ENCODE results near the gene CACNB1.
A peak's percentile ranks its signal among the peaks of the same experiment; 100 is the strongest.

CACNB1 gene

DNA sequence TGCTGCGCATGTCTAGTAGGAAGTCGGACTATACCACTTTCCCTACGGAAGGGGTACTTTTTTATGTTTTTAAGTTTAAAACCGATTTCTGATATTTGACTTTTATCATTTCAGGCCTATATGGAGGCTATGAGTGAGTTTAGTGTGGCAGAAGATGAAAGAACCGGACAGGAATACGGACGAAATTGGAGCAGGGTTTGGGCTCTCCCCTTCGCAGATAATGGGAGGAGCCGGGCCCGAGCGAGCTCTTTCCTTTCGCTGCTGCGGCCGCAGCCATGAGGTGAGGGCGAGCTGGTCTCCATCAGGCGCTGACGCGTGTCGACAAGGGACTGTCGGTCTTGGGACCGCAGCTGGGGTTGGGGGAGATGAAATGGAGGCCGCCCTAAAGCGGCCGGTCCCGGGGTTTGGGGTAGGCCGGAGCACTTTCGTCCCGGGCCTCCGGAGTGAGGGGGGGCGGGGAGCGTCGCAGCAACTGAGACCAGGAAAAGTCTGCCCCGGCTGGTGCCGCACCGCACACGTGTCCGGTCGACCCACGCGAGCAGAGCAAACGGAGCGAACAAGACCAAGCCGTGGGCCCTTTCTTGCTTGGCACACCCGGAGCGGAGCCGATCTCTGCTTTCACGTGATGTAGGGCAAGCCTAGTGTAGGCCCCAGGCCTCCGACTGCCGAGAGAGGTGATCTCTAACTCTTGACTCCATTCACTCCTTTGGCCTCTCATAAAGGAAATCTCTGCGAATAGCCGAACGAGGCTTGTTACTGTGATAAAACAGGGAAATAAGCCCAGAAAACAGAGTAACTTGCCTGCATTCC, 2.8 kb upstream of the CACNB1 start, which contains the start of gene RPL19:
Gene RPL19, plus strand, starts transcription at position 214 of the 810 bp plus-strand sequence. Its CDS starts 62 bp downstream, at position 276.
- peak; percentile 98 for DNase-seq

DNA sequence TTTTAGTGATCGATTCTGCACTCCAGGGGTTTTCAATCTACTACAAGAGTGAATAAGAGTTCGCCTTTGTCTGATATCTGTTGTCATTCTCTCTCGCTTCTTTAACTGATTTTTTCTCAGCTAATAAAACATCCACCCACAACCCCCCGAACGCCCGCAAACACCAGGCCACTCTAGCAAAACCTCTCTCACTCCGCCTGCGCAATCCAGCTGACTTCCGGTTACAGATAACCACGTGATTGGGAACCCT, 2.3 kb upstream of the CACNB1 start:
- DNase-seq, result no peak

DNA sequence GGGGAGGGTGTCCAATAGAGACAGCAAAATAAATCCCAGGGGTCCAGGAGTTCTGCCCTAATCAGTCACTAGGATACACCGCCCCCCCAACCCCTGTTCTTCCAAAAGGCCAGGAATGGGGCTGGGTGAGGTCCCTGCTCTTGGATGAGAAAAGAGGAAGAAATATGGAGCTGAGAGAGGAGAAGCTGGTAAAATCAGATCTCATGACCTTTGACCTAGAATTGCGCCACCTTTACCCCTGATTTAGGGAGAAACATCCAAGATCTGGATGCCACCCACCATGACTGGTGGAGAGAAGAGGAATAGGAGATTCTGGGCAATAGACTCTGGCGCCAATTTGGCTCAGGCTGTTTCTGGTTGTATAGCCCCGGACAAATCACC, 707 bp upstream of the CACNB1 start:
- DNase-seq, result no peak

DNA sequence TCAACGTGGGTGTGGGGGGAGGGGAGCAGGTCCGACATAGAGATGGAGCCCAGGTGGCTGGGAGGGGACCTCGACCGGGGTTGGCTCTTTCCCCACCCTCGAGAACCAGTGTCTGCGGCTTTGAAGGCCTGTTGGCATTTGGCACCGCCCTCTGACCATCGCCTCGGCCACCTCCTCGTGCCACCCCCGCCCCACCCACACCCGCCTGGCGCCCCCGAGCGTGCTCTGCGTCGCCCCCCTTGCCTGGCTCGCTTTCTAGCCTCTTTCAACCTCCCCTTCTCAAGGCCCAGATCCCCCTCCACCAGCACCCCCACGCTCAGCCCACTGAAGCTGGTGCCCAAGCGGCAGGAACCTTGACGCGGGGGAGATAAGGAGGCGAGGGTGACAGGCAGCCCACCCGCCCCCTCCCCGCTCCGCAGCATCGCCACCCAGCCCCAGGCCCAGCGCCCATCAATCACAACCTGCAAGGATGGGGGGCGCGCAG, 619 bp downstream of the CACNB1 start:
- peak; percentile 15 for DNase-seq

DNA sequence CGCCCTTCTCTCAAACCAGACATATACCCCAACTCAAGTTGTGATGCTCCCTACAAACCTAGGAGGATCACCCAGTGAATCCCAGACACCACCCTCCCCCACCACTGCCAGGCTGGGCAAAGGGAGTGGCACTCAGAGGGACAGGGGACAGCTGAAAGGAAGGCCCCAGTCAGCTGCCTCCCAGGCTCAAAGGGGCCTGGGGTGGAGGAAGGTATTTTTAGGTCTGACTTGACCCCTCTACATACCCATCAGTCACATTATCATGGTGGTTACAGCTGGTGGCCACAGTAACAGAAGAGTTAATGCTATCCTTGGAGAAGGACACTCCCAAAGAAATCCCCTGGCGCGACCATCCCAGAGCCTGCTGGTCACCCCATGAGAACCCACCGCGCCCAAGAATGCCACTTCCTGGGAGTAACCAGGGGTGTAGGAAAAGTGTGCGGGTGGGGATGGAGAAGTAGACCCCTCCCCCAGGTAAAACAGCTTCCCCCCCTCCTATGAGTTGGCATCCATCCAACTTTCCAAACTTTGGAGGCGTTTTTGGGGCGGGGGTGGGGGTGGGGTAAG, 1.1 kb downstream of the CACNB1 start:
- DNase-seq, result no peak

DNA sequence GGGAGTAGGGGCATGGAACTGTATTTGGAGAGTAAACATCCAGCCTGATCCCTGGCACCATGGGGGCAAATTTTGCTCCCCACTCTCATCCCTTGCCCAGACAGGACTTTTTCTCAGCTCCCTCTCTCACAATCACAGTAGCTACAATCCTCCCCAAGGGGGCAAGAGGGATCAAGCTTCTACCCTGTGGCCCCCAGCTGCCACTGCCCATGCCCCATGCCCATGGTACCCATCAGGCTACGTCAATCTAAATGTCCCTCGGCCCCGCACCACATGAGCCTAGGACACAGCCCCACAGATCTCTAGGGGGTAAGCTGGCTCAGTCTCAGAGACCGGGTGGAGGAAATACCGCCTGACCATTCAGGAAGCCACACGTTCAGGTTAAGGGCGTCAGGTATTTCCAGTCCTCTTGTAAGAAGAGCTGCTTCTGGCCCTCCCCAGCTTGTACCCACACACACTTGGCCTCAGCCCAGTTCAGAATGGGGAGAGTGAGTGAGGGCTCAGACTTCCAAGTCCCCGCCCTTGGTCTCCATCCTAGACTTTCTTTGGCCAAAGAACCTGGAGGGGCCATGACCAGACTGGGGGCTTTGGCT, 1.8 kb downstream of the CACNB1 start:
- DNase-seq, result no peak

DNA sequence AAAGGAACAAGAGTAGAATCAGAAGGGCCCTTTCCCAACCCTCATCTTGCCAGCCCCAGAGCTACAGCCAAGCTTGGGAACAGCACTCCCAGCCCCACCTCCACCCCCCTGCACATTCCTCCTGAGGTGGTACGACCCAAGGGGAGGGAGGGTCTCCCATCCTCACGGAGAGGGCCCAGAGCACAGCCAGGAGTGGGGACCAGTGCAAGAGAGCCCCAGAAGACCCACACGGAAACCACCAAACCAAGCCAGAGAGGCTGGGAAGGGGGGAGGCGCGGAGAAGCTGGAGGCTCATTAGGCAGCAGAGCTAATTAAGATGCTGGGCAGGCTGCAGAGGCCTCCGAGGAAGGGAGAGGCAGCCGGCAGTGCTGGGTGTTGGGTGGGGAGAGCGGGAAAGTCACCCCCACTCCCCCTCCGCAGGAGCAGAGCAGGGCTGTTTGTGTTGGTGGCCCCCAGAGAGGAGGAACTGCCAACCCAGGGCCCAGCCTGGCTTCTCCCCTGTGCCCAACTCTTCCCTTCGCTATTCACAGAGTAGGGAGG, 2.4 kb downstream of the CACNB1 start:
- DNase-seq, result no peak

DNA sequence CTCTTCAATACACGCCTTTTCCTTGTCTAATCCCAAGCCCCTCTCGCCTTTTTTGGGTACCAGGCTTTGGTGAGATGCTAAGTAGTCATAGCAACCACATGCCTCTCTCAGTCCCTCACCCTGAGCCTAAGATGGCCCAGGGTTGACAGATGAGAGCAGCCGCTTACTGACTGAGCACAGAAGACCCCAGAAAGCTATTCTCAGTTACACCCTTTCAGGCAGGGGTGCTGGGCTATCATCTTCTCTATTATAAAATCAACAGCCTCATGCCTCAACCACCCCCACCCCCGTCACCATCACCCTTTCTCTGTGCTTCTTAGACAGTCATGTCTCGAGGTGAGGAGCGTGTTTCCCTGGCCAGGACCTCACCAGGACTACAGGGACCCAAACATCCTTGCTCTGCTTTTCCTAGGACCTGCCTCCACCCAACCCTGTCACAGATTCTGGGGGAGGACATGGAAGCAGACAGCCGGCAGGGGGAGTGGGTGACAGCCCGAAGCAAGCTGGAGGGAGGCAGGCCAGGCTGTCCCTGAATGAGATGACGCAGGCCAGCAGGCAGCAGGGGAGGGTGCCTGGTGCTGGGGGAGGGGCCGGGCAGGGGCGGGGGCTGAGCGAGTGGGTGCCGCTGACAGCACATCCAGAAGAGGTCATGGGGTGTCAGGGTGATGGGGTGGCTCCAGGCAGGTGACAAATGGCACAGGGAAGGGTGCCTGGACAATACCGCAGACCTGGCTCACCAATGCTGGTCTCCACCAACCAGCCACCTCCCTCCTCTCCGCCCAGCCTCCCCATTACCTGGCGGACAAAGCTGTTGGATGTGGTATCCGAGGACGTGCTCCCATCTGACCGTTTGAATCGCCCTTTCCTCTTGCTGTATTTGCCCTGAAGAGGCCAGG, 3.1 kb downstream of the CACNB1 start:
- DNase-seq, result peak; percentile 38

DNA sequence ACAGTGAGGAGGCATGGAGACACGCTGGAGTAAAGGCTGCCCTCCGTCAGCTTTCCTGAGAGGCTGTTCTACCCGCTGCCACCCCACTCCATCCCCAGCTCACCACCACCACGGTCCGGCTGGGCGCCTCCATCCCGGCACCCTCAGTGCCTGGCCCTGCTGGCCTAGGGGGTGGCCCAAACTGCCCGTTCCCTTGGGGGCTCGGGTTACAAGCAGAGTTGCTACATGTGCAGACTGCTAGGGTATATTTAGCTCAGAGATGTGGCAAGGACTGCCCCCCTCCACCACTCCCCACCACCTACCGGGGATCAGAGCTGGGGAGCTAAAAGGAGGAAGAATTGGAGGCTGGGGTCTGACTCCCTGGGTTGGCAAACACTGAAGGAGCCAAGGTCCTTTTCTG, 4.1 kb downstream of the CACNB1 start:
- DNase-seq, result no peak

DNA sequence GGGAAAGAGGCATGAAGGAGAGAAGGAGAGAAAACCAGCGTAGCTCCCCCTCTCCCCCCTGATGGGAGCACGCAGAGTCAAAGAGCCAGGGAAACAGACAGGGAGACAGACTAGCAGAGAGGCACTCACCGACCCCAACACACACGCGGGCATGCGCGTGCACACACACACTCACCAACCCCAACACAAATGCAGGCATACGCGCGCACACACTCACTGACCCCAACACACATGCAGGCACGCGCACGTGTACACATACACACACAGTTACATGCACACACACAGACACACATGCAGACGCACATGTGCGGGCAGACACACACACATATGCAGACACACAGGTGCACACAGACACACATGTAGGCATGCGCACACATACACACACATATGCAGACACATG, 4.6 kb downstream of the CACNB1 start:
- no peak for DNase-seq

DNA sequence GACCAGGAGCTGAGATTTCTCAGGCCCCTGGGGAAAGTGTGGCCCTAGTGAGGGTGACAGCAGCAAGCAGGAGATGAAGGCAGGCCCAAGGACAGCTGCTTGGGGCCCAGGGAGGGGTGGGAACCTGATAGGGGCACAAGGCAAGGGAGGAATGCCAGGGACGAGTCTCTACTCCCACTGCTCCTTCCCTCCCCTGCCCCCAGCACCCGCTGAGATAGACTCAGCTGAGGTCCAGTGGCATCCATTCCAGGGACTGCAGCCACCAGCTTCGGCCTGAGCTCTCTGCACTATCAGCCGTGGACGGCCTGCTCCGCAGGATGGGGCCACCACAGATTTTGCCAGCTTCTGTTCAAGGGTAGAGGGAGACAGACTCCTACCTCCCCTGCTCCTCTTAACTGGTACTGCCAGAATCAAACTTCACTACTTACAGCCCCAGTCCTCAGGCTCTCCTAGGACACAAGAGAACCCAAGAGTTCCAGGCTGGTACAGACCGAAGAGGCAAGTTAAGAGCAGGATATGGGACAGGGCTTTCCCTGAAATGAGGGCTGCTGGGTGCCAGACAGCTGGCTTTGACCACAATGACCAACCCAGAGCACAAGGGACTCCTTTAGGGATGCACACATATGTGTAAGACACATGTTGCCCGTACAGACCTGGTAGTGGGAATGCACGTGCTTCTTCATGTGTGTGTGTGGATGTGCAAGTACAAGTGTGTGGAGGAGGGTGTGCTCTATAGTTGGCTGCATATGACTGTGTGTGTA, 5.5 kb downstream of the CACNB1 start:
- DNase-seq, result no peak

DNA sequence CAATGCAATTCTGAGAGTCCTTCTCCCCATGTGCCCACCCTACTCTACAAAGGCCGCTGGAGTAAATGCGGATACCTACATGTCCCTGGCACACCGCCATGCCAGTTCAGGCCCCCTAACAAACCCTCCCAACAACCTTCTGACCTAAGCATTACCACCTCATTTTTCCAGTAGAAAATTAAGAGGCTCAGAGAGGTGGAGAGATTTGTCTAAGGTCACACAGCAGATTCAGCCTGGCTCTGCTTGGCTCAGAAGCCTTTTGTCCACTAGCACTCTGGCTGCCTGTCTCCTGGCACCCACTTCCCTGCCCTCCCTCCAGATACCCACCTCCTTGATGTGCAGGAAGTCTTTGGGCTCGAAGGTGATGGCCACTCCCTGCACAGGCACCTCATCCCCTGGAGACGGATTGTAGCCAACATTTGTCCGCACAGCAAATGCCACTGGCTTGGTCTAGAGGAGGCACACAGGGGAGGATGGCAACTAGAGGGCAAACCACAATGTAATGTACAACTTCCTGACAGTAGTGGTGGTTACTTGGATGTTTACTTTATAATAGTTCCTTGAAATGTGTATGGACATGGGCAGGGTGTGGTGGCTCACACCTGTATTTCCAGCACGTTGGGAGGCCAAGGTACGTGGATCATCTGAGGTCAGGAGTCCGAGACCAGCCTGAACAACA, 10.2 kb downstream of the CACNB1 start:
- no peak for DNase-seq

DNA sequence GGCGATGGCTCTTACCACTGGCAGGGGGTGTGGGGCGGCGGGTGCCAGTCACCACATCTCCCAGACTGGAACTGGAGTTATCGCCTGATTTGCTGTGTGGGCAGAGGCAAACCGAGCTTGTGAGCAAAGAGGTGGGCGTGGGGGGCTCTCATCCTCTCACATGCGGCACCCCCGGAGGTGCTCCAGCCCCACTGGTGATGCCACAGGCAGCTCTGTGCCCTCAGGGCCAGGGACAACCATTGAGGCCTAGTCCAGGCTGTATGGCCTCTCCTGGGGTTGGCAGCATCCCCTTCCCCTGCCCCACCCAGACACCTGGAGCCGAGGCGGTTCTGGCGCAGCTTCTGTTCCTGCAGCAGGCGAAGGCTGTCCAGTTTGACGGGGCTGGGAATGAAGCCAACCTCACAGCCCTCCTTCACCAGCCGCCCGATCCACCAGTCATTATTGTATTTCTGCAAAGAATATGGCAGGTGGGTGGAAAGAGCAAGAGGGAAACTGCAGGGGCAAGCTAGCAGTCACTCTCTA, 10.9 kb downstream of the CACNB1 start:
- DNase-seq, result no peak

DNA sequence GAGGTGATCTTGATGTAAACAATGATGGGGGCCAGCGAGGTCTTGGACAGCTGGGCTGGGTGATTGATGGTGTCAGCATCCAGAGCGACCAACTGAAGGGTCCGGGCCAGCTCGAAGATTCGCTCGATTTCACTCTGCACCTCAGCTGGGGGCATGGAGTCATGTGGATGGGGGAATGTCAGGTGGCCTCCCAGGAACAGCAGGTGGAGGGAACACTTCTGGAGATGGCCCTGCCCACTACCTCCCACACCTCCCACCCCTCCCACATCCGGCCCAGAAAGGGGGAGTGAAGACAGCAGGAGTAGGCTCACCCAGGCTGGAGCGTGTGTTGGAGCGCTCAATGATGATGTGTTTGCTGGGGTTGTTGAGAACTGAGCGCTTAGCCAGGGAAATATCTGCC, 13.7 kb downstream of the CACNB1 start:
- no peak for DNase-seq

DNA sequence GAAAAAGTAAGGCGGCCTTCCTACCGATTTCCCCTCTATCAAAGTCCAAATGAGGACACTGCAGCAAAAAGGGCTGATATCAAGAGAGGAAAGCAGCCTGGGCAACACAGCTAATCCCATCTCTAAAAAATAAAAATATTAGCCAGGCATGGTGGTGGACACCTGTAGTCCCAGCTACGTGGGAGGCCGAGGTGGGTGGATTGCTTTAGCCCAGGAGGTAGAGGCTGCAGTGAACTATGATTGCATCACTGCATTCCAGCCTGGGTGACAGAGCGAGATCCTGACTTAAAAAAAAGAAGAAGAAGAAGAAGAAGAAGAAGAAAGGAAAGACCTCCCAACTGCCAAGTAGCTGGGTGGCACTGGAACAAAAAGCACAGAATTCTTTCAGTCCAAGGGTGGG, 14.4 kb downstream of the CACNB1 start:
- no peak for DNase-seq

DNA sequence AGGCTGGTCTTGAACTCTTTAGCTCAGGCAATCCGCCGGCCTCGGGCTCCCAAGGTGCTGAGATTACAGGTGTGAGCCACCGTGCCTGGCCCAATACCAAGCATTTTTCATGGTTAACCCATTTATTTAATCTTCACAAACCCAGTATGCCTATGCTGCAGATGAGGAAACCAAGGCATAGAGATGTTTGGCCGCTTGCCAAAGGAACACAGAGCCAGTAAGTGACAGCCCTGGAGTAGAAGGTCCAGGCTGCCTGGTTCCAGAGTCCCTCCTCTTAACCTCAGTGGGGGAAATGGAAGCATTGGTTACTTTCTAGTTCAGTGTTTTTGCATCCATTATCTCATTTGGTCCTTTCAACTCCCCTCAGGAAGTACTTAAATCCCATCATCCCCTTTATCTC, 16.2 kb downstream of the CACNB1 start:
- no peak for DNase-seq

DNA sequence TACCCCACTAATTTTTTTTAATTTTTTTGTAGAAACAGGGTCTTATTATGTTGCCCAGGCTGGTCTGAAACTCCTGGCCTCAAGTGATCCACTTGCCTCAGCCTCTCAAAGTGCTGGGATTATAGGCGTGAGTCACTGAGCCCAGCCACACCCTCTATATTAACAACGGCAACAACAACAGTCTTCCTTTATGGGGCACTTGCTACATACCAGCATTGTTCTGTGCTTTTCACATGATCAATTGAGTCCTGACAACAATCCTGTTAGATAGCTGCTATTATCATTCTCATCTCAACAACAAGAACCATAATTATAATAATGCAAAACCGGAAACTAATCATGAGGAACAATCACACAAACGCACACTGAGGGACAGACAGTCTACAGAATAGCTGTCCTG, 18.9 kb downstream of the CACNB1 start:
- no peak for DNase-seq

DNA sequence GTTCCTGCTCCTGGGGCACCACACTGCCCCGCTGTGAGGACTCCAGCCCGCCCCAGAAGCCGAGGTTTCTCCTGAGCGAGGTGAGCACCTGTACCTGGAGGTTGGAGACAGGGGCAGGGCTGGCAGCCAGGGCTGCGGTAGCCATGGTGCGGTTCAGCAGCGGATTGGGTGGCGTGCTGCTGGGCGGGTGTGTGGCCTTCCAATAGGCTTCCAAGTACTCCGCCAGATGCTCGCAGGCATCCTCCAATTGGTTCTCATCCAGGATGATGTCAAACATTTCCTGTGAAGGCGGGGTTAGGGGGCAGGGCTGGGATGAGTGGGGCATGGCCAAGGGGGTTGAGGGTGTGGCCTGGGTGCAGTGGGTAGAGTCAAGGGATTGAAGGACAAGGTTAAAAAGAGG, 20.2 kb downstream of the CACNB1 start:
- no peak for DNase-seq

DNA sequence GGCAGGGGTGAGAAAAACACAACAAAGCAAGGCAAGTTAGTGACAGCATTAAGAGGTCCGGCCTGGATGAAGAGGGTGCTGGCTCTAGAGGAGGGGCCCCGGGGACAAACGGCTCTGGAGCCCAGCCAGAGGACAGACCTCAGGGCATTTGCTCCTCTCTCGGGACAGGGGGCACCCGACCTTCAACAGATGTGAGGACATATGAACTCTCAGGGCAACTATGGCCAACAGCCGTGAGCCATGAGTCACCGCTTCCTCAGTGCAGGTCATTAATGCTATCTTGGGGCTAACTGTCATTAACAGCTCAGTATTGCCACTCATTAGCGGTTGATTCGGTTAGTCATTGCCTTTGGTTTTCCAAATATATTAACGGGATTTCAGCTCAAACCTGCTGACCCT, 21.8 kb downstream of the CACNB1 start:
- no peak for DNase-seq

DNA sequence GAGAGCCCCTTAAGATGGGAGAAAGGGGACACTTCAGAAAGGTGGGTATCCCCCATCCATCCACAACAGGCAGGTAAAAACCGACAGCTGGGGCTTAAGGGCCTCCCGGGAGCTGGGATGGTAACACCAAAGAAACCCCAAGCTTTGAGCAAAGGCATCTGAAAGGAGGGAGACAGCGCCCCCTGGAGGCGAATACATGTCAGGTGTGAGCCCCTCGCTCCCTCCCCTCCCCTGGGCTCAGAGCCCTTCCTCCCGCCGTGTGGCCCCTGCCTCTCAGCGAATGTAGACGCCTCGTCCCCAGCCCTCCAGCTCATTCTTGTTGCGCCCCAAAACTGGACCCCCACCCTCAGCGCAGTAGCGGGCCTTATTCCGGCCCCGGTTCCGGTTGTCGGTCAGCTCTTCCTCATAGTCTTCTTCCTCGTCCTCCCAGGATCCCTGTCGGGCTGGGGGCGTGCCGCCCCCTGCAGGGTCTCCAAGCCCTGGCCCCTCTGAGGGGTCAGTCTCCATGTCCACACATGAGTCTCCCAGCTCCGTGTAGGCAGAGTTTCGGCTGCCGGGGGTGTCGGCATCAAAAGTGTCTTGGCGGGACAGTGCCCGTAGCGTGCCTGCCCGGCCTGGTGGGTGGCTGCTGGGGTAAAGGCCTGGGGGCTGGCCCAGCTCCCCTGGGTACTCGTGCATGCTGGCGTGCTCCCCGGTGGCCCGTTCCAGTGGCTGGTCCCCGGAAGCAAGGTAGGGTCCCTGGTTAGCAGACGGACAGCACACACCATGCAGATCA, 22.4 kb downstream of the CACNB1 start:
- peak; percentile 73 for DNase-seq
